Left ventricle myocardium inferior (tissue), 1 donor: ENCODE measurements around the gene PHF19. TPM values are rescaled to one million over a fixed set of nuclear protein-coding genes. Genes with fewer than 3 reads are reported as not detected.
A peak's percentile ranks its signal among the peaks of the same experiment; 100 is the strongest.

Source experiments
- DNase-seq: peaks from one replicate; pipeline ENCODE4 v3.0.0-alpha.2; 2020
- H3K27ac ChIP-seq: fragments of 200-600 bp; replicated peaks from 2 replicates; pipeline ENCODE4 v1.8.0; 2021
- H3K27me3 ChIP-seq: fragments of 200-600 bp; 2 replicates; pipeline ENCODE4 v1.8.0; 2021; ENCODE audit warnings: low read depth
- H3K36me3 ChIP-seq: fragments of 200-600 bp; 2 replicates; pipeline ENCODE4 v1.8.0; 2021
- H3K4me1 ChIP-seq: fragments of 200-600 bp; 2 replicates; pipeline ENCODE4 v1.8.0; 2021
- H3K4me3 ChIP-seq: fragments of 200-600 bp; 2 replicates; pipeline ENCODE4 v1.8.0; 2021; ENCODE audit warnings: mild to moderate bottlenecking, moderate library complexity
- H3K9me3 ChIP-seq: fragments of 200-600 bp; replicated peaks from 2 replicates; pipeline ENCODE4 v1.8.0; 2021
- intact Hi-C: fragments of 100-400 bp; cut with micrococcal nuclease; formaldehyde crosslinking; loops from one replicate; pipeline ENCODE4 v1.11.0; 2022
- total RNA-seq: library from RNA; stranded (reverse); fragmentation: NEBNext Ultra II Directional; extraction: Animal tissue kit (Norgen Biotek cat#: 25700); gene quantifications from one replicate; pipeline ENCODE4 v1.2.1, GENCODE V29; 2021
- TF ChIP-seq, protein P1 (sequence below): fragments of 200-600 bp; IDR thresholded peaks from 2 replicates; pipeline ENCODE4 v1.8.0; 2021; ENCODE audit warnings: antibody characterized with exemption, mild to moderate bottlenecking, borderline replicate concordance
- donor health status: DM: no; HTN: yes; CAD: no; lungs with severe emphysema.

PHF19 gene
- total RNA-seq, 1 donor from 2014 or later: 13.0 TPM

DNA sequence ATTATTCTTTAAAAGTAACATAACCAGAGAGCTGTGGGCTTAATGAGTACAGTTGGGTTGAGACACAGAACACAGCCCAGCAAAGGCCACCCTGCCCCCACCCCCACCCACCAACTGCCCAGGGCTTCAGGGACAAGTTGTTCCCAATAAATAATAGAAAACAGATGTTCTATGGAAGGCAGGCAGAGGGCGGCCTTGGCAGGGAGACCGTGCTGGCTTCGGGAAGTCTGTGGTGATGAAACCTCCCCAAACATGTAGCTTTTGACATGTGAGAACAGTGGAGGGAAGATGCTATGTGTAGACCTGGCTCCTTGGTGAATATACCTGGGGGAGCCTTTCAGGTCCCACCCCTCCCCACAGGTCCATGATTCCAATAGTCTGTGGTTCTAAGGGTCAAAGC is 39.6 kb upstream of the PHF19 start:
- Histone ChIP-seq H3K4me3 (no peak overlapping the region), H3K27me3 (no peaks in the 10 kb centered on the region), H3K27ac (peak overlapping the region; percentile 56), H3K9me3 (no peaks in the 10 kb centered on the region), H3K36me3 (no peaks in the 10 kb centered on the region), H3K4me1 (peaks cover 50% of the 10 kb centered on the region)
- TF ChIP-seq, protein P1, sequence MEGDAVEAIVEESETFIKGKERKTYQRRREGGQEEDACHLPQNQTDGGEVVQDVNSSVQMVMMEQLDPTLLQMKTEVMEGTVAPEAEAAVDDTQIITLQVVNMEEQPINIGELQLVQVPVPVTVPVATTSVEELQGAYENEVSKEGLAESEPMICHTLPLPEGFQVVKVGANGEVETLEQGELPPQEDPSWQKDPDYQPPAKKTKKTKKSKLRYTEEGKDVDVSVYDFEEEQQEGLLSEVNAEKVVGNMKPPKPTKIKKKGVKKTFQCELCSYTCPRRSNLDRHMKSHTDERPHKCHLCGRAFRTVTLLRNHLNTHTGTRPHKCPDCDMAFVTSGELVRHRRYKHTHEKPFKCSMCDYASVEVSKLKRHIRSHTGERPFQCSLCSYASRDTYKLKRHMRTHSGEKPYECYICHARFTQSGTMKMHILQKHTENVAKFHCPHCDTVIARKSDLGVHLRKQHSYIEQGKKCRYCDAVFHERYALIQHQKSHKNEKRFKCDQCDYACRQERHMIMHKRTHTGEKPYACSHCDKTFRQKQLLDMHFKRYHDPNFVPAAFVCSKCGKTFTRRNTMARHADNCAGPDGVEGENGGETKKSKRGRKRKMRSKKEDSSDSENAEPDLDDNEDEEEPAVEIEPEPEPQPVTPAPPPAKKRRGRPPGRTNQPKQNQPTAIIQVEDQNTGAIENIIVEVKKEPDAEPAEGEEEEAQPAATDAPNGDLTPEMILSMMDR: peak; percentile 13
- peak; percentile 71 for DNase-seq
- intact Hi-C loops: no loop called here

DNA sequence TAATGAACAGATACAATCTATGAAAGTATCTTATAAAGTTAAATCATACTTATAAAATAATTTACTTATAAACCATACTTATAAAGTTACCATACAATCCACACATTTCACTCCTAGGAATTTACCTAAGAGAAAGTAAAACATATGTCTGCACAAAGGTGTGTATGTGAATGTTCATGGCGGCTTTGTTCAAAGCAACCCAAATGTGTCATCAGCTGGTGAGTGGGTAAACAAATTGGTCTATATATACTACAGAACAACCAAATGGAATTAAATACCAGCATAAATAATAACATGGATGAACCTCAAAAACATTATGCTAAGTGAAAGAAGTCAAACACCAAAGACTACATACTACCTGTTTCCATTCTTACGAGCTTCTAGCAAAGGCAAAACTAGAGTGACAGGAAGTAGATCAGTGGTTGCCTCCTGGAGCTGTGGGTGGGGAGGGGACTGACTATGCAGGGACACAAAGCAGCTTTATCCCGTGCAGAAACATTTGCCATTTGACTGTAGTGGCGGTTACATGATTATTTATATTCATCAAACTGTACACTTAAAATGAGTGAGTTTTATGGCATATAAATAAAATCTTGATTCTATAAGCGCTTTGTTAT is 39.0 kb upstream of the PHF19 start:
- intact Hi-C loops: no loop called here
- Histone ChIP-seq H3K4me3 (no peak overlapping the region), H3K9me3 (no peaks in the 10 kb centered on the region), H3K36me3 (peaks cover 5% of the 10 kb centered on the region), H3K27ac (peak overlapping the region; percentile 56), H3K4me1 (peaks cover 44% of the 10 kb centered on the region), H3K27me3 (no peaks in the 10 kb centered on the region)
- TF ChIP-seq, protein P1: no peak
- DNase-seq: no peak

DNA sequence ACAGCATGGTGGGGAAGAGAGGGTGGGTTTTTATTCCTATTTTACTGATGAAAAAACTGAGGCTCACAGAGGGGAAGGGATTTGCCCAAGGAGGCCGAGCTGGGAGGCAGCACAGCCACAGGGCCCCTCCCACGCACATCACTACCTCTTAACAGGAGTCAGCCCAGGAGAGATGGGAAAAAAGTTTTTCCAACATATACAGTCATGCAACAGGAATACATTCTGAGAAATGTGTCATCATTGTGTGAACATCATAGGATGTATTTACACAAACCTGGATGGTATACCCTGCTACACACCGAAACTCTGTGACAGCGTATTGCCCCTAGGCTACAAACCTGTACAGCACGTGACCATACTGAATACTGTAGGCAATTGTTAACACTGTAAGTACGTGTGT is 38.0 kb upstream of the PHF19 start:
- Histone ChIP-seq H3K4me1 (peaks cover 34% of the 10 kb centered on the region), H3K36me3 (peaks cover 8% of the 10 kb centered on the region), H3K4me3 (no peak overlapping the region), H3K9me3 (no peaks in the 10 kb centered on the region), H3K27ac (peak overlapping the region; percentile 35), H3K27me3 (no peaks in the 10 kb centered on the region)
- no peak for DNase-seq
- intact Hi-C loops: no loop called here
- TF ChIP-seq, protein P1: no peak

DNA sequence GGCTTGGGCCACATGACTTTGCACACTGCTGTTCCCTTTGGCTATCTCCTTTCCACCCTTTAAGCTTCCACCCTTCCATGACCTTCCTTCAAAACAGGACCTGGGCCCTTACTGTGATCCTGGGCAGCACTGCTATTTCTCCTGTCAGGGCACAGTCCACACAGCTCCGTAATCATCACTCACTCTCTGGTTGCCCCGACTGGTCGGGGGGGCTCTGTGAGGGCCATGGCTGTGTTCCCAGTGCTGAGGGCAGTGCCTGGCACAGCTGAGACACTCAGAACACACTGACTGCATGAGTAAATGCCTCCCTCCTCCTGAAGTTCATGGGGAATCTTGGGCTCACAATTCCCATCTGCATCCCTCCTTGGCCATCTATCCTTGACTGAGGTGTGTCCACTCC is 37.4 kb upstream of the PHF19 start:
- TF ChIP-seq, protein P1: no peak
- Histone ChIP-seq H3K27me3 (no peaks in the 10 kb centered on the region), H3K36me3 (peaks cover 8% of the 10 kb centered on the region), H3K27ac (peak overlapping the region; percentile 35), H3K4me1 (peaks cover 28% of the 10 kb centered on the region), H3K4me3 (no peak overlapping the region), H3K9me3 (no peaks in the 10 kb centered on the region)
- DNase-seq: no peak
- intact Hi-C loops: no loop called here

DNA sequence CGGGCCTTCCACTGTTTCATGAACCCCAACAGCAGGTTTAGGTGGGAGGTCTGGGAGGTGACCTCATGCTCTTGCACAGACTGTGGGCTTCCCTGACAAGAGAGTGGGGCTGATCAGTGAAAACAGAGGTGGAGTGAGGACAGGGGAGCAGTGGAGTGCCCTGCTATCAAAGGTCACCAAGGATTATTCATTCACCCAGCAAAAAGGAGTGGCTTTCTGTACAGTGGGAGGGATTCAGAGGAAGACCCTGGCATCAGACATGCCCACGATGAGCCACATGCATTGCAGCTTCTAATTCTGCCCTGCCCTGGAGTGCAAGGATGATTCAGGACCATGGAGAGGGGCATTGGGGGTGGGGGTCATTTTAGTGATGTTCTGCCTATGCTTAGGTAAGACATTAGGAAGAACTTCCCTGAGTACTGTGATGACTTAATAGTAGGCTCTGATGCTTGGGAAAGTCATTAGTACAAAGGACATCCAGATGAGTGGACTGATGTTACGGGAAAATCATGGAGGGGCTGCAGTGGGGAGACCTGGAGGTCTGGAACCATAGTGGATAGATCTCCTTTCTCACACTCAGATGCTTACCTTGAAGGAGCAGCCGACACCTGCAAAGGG is 36.8 kb upstream of the PHF19 start:
- no peak for DNase-seq
- Histone ChIP-seq H3K36me3 (peaks cover 14% of the 10 kb centered on the region), H3K4me1 (peaks cover 22% of the 10 kb centered on the region), H3K9me3 (no peaks in the 10 kb centered on the region), H3K4me3 (no peak overlapping the region), H3K27me3 (no peaks in the 10 kb centered on the region), H3K27ac (peak overlapping the region; percentile 35)
- TF ChIP-seq, protein P1: no peak
- intact Hi-C loops: no loop called here
